Astrocyte of the cerebellum (primary cell): ENCODE data around the gene ADRA2B.

Experiments
- DNase-seq: peaks from one replicate; pipeline ENCODE4 v3.0.0-alpha.2; 2011; ENCODE audit warnings: low read depth
- H3K4me3 ChIP-seq: 2 replicates; pipeline ENCODE4 v1.5.1; 2011; ENCODE audit warnings: mild to moderate bottlenecking, low read depth, low read length, moderate library complexity
- in situ Hi-C: cut with HindIII; loops from 2 replicates; pipeline ENCODE4 v1.10.0; 2017; ENCODE audit warnings: low sequenced_read_pairs
- TF ChIP-seq, protein P1 (sequence below): IDR thresholded peaks from 2 replicates; pipeline ENCODE4 v1.5.1; 2012; ENCODE audit warnings: low read length, low read depth, moderate library complexity, mild to moderate bottlenecking; ENCODE audit errors: missing control alignments

Gene ADRA2B

GRCh38 chr2:96130483-96130882 lies 14.1 kb upstream of the ADRA2B start:
- in situ Hi-C loops: loop anchor here (10.0 kb wide), 1 partner anchor 134 kb away; the partner anchor contains the start of genes CIAO1 and TMEM127
- no peak overlapping the region for H3K4me3 ChIP-seq
- DNase-seq: no peak
- TF ChIP-seq, protein P1, sequence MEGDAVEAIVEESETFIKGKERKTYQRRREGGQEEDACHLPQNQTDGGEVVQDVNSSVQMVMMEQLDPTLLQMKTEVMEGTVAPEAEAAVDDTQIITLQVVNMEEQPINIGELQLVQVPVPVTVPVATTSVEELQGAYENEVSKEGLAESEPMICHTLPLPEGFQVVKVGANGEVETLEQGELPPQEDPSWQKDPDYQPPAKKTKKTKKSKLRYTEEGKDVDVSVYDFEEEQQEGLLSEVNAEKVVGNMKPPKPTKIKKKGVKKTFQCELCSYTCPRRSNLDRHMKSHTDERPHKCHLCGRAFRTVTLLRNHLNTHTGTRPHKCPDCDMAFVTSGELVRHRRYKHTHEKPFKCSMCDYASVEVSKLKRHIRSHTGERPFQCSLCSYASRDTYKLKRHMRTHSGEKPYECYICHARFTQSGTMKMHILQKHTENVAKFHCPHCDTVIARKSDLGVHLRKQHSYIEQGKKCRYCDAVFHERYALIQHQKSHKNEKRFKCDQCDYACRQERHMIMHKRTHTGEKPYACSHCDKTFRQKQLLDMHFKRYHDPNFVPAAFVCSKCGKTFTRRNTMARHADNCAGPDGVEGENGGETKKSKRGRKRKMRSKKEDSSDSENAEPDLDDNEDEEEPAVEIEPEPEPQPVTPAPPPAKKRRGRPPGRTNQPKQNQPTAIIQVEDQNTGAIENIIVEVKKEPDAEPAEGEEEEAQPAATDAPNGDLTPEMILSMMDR: no peak

GRCh38 chr2:96129528-96130120 lies 13.3 kb upstream of the ADRA2B start:
- in situ Hi-C loops: loop anchor here (10.0 kb wide), 1 partner anchor 135 kb away; the partner anchor contains the start of genes CIAO1 and TMEM127
- TF ChIP-seq, protein P1: no peak
- no peak overlapping the region for H3K4me3 ChIP-seq
- no peak for DNase-seq

DNA sequence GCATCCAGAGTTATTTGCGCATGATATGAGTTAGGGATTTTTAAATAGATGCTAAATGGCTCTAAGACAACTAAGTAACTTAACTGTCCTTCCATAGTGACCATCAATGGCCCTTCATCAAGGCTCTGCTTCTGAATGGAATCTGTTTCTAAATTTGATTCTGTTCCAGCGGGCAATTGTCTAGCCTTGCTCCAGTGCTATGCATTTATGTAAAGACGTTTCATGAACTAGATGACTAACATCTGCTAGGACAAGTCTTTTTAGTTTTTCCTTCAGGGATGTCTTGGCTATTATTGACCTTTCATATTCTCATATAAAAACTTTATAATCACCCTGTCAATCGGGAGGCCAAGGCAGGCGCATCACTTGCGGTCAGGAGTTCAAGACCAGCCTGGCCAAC lies 12.1 kb upstream of the ADRA2B start:
- no peak overlapping the region for H3K4me3 ChIP-seq
- DNase-seq: no peak
- TF ChIP-seq, protein P1: no peak
- in situ Hi-C loops: no loop called here

DNA sequence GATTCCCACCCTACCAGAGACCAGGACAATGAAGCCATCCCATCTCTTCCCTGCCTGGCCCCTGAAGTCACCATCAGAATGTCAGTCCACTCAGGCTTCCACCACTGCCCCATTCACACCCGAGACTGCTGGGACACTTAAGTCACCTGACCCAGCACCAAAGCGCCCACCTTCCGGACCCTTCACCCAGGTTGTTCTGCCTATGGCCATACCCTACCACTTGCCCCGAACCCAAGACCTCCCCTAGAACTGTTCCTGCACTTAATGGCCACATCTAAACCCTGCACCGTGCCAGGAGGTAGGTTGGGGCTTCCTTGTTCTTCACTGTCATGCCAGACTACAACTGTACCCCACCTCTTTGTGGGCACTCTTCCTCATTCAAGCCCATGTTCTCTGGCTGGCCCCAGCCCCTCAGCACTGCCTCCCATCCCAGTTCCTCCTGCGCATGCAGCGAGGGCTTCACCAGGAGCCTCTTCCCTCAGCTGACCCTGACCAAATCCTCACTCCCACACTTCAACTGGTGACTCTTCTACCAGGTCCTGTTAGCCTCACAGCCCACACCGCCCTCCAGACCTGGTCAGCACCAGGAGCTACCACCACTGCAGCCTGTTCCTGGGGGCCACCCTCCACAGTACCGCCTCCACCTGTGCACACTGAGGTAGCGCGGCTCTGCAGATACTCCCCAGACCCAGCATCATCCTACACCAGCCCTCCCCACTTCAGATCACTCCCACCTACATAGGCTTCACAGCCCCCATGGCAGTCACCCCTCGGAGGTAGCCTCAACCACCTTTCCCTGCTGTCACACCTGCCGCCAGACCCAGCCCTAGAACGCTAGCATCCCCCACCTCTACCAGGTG lies 8.3 kb upstream of the ADRA2B start:
- TF ChIP-seq, protein P1: no peak
- no peak overlapping the region for H3K4me3 ChIP-seq
- DNase-seq: no peak
- in situ Hi-C loops: no loop called here

GRCh38 chr2:96123936-96124335 lies 7.6 kb upstream of the ADRA2B start:
- no peak for DNase-seq
- in situ Hi-C loops: no loop called here
- TF ChIP-seq, protein P1: no peak
- H3K4me3 ChIP-seq: no peak overlapping the region

DNA sequence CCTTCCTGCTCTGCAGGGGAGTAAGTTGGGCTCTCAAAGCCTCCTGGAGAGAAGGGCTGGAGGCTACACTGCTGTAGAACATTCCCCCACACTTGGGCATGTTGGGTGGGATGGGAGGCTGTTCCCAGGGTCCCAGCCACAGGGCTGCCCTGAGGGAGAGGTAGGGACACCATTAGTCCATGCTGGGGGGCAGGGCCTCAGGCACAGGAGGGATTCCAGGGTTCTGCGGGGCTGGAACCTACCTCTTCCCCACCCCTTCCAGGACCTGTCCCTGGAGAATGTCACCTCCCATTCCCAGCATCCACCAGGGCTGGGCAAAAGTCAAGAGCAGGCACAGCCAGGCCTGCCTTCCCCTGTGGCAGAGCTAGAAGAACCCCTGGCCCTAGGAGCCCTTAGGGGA lies 6.9 kb upstream of the ADRA2B start:
- no peak overlapping the region for H3K4me3 ChIP-seq
- TF ChIP-seq, protein P1: no peak
- no peak for DNase-seq
- in situ Hi-C loops: no loop called here
